Measurements from ENCODE around the gene CADPS. TPM values are rescaled to one million over a fixed set of nuclear protein-coding genes. Genes with fewer than 3 reads are reported as not detected.

The CADPS gene
- total RNA-seq, 2 donors from 2014 or later: 11.7 to 20.8 TPM

DNA sequence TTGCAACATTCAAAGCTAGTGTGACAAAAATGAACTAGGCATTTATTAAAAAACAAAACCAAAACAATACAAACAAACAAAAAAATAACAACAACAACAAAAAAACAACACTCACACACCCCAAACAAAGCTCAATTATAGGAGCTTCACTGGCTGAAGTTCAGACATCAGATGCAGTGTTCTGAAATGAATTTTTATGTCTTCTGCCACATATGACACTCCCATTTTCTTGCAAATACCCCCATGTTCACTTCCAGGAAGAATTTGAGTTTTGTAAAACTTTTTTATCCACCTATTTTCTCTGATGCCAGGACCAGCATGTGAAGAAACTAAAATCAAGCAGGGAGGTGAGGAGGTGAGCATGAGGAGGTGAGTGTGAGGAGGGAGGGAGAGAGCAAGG lies 113.9 kb downstream of the CADPS start:
- Histone ChIP-seq H3K27me3 (ENCODE audit: control insufficient read depth, insufficient read depth, low read length, poor library complexity, severe bottlenecking) (no peaks in the 10 kb centered on the region), H3K36me3 (ENCODE audit: control insufficient read depth, insufficient read depth, low read length) (no peaks in the 10 kb centered on the region), H3K9ac (ENCODE audit: extremely low read depth, low read length, poor library complexity, severe bottlenecking) (no peak overlapping the region), H3K9me3 (ENCODE audit: control insufficient read depth, low read length) (no peaks in the 10 kb centered on the region), H3K27ac (ENCODE audit: low read depth, low read length) (no peak overlapping the region), H3K4me3 (ENCODE audit: low read length) (no peak overlapping the region), H3K4me1 (ENCODE audit: control insufficient read depth, insufficient read depth, low read length) (no peaks in the 10 kb centered on the region)
- no peaks in the 10 kb centered on the region for H3K36me3 Mint-ChIP-seq (ENCODE audit: low read depth)
- TF ChIP-seq, protein P1, sequence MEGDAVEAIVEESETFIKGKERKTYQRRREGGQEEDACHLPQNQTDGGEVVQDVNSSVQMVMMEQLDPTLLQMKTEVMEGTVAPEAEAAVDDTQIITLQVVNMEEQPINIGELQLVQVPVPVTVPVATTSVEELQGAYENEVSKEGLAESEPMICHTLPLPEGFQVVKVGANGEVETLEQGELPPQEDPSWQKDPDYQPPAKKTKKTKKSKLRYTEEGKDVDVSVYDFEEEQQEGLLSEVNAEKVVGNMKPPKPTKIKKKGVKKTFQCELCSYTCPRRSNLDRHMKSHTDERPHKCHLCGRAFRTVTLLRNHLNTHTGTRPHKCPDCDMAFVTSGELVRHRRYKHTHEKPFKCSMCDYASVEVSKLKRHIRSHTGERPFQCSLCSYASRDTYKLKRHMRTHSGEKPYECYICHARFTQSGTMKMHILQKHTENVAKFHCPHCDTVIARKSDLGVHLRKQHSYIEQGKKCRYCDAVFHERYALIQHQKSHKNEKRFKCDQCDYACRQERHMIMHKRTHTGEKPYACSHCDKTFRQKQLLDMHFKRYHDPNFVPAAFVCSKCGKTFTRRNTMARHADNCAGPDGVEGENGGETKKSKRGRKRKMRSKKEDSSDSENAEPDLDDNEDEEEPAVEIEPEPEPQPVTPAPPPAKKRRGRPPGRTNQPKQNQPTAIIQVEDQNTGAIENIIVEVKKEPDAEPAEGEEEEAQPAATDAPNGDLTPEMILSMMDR (conservative IDR thresholded peaks at IDR 0.05): no peak
- no peaks in the 10 kb centered on the region for H3K27me3 Mint-ChIP-seq (ENCODE audit: insufficient read depth)
- H3K9me3 Mint-ChIP-seq: no peaks in the 10 kb centered on the region
- H3K4me1 Mint-ChIP-seq: peaks cover 10% of the 10 kb centered on the region
- H3K4me3 Mint-ChIP-seq: no peak overlapping the region
- DNase-seq: no peak
- H3K27ac Mint-ChIP-seq: no peak overlapping the region

DNA sequence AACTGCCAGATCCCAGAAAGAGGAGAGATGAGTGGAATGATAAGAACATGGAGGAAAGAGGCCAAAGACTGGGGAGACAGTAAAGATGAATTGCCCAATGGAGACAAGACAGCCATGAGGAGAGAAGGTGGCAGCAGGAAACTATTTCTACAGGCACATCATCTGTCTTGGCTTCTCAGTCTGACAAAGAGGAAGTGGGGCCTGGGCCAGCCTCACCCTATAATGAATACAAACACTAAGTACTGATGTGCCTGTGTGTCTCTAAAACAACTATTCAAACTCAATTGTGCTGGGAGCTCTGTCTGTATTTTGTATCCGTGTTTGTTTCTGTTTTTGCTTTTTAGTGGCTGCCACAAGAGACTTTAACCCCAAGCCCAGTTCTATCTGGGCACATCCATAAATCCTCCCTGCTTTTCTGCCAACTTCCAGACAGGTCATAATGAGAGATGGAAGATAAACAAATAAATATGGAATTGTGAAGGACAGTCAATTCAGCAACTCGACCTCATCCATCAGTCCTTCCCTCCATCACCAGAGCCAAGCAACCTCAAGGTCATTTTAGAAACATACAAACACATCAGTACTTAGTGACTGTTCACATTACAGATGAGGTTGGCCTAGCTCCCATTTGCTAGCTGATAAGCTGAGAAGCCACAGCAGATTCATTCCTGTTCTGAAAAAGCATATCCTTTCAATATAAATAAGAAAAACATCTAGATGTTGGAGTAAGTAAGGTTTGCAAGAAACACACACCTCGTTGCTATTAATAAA lies 116.7 kb downstream of the CADPS start:
- Histone ChIP-seq H3K9me3 (ENCODE audit: control insufficient read depth, low read length) (no peaks in the 10 kb centered on the region), H3K9ac (ENCODE audit: extremely low read depth, low read length, poor library complexity, severe bottlenecking) (no peak overlapping the region), H3K4me3 (ENCODE audit: low read length) (no peak overlapping the region), H3K4me1 (ENCODE audit: control insufficient read depth, insufficient read depth, low read length) (no peaks in the 10 kb centered on the region), H3K36me3 (ENCODE audit: control insufficient read depth, insufficient read depth, low read length) (no peaks in the 10 kb centered on the region), H3K27me3 (ENCODE audit: control insufficient read depth, insufficient read depth, low read length, poor library complexity, severe bottlenecking) (no peaks in the 10 kb centered on the region), H3K27ac (ENCODE audit: low read depth, low read length) (no peak overlapping the region)
- Mint-ChIP-seq H3K36me3 (ENCODE audit: low read depth) (no peaks in the 10 kb centered on the region), H3K27ac (no peak overlapping the region), H3K4me3 (no peak overlapping the region), H3K27me3 (ENCODE audit: insufficient read depth) (no peaks in the 10 kb centered on the region), H3K9me3 (no peaks in the 10 kb centered on the region), H3K4me1 (peaks cover 10% of the 10 kb centered on the region)
- 87 to 100% methylated on average over 1 to 3 of the region's 3 CpGs for WGBS, 2 experiments (ENCODE audit: insufficient coverage in 1 of 2, insufficient read length in 1 of 2)
- TF ChIP-seq, protein P1 (conservative IDR thresholded peaks at IDR 0.05): no peak
- DNase-seq: no peak

DNA sequence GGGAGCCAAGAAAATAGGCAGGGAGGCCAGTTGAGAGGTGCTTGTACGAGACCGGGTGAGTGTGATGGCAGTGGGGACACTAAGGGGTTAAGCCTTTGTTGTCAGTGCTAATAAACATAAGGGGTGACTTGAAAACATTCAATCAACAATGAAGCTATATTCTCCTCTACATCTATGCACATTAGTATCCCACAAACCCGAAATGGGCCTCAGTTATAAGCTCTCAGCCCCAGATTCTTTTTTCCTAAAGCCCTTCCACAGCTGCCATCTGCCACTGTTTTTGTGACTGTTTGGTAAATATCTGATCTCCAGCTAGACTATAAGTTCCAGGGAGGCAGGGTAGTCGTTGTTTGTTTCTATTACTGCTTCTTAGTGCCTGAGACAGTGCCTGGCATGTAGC lies 118.2 kb downstream of the CADPS start:
- H3K27ac ChIP-seq (ENCODE audit: low read depth, low read length): no peak overlapping the region
- Mint-ChIP-seq H3K36me3 (ENCODE audit: low read depth) (no peaks in the 10 kb centered on the region), H3K27me3 (ENCODE audit: insufficient read depth) (no peaks in the 10 kb centered on the region), H3K4me1 (peaks cover 10% of the 10 kb centered on the region), H3K4me3 (no peak overlapping the region), H3K27ac (no peak overlapping the region), H3K9me3 (no peaks in the 10 kb centered on the region)
- no peak overlapping the region for H3K4me3 ChIP-seq (ENCODE audit: low read length)
- H3K27me3 ChIP-seq (ENCODE audit: control insufficient read depth, insufficient read depth, low read length, poor library complexity, severe bottlenecking): no peaks in the 10 kb centered on the region
- H3K9me3 ChIP-seq (ENCODE audit: control insufficient read depth, low read length): no peaks in the 10 kb centered on the region
- H3K9ac ChIP-seq (ENCODE audit: extremely low read depth, low read length, poor library complexity, severe bottlenecking): no peak overlapping the region
- no peaks in the 10 kb centered on the region for H3K4me1 ChIP-seq (ENCODE audit: control insufficient read depth, insufficient read depth, low read length)
- DNase-seq: no peak
- 89% methylated on average over 3 to 4 of the region's 4 CpGs for WGBS, 2 experiments (ENCODE audit: insufficient coverage in 1 of 2, insufficient read length in 1 of 2)
- H3K36me3 ChIP-seq (ENCODE audit: control insufficient read depth, insufficient read depth, low read length): no peaks in the 10 kb centered on the region
- TF ChIP-seq, protein P1 (conservative IDR thresholded peaks at IDR 0.05): no peak

Data from endodermal cell (in vitro differentiated cells).